NOMO-1 treated with DMSO at 0.1 percent for 48 hours (cell line): ENCODE data around the gene ATP4A.

ENCODE experiments used
- DNase-seq: peaks from one replicate; lab custom pipeline; 2025; ENCODE audit not compliant: unreplicated experiment; lab: John Stamatoyannopoulos, UW

ATP4A gene

DNA sequence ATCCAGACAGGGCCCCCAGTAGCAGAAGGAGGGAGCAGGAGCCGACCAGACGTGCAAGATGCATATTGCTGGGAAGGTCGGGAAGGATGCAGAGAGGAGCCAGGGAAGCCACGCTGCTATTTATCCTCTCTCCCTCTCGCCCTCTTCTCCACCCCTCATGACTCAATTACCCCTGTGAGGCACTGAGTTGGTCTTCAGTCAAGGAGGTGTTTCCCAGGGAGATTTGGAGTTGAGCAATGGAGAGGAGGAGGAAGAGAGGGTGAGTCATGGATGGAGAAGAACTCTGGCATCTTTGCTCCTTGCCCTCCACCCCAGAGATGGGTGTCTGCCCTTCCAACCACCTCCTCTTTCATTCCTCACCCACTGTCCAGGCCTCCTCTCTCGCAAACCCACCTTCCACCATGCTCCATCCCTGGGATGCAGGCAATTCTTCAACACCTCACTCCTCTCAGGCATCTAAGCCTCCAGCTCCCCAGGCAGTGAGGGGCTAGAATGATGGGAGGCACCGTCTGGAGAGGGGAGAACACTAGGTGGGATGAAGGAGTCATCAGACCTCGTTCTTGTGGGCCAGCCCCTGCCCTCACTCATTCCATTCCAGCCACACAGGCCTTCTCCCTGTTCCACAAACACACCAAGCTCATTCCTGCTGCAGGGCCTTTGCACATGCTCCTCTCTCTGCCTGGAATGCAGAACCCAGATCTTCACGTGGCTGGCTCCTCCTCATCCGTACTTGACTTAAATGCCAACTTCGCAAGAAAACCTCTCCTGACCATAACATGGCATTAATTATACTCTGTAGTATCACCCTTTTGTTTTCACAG lies 35.0 kb downstream of the ATP4A start, which contains the start of gene SBSN:
TSS of gene SBSN (minus strand) at position 94 of the 821 bp plus-strand sequence. CDS start at position 64, 30 bp downstream.
- no peak for DNase-seq

- DNase-seq = no peak
Observed at GRCh38 chr19:35525873-35526272, 37.6 kb downstream of the ATP4A start.

GRCh38 chr19:35524181-35524837 lies 39.1 kb downstream of the ATP4A start:
- DNase-seq = no peak

DNA sequence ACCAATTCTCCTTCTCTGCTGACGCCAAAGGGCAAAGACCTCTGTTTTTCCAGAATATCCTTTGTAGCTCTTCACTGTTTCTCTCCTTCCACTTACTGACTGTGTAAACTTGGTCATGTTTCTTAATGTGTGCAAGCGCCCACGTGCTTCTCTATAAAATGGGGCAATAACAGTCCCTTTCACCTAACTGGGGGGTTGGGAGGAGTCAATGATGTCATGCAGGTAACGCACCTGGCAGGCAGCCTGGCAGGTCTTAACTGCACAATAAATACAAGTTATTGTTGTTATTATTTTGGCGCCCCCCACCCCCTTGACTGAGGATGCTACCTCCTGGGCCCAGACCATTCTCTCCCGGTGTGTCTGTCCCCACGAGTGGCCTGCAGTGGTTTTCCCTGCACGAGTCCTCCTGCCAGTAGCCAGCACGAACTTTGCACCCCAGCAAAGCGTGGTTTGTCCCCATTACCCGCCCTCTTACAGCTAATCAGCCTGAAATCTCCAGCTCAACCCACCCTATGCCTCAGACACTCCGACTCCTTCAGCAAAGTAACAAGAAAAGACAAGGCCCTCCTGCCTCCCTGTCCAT lies 40.6 kb downstream of the ATP4A start:
- DNase-seq = no peak

GRCh38 chr19:35521124-35521743 lies 42.2 kb downstream of the ATP4A start:
- DNase-seq = no peak

DNA sequence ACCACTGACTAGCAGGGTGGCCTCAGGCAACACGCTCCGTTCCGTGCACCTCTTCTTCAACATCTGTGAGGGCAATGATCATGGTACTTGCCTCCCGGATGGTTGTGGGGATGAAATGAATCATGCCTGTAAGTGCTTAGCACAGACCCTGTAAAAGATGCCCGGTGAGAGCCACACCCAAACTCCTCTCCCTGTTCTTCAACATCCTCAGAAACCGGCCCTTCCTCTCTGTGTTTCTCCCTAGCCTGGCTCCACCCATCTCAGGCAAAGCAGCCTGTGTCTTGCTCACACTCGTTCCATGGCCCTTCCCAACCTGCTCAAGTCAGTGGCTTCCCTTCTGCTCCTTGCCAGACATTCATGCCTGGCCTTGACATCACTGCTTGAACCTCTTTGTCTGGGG lies 44.2 kb downstream of the ATP4A start:
- DNase-seq = no peak

- no peak for DNase-seq
Observed at GRCh38 chr19:35518313-35518712, 45.1 kb downstream of the ATP4A start.

GRCh38 chr19:35517342-35517741 lies 46.1 kb downstream of the ATP4A start:
- DNase-seq = no peak

- DNase-seq = no peak
Observed at GRCh38 chr19:35516310-35516709, 47.1 kb downstream of the ATP4A start.

DNA sequence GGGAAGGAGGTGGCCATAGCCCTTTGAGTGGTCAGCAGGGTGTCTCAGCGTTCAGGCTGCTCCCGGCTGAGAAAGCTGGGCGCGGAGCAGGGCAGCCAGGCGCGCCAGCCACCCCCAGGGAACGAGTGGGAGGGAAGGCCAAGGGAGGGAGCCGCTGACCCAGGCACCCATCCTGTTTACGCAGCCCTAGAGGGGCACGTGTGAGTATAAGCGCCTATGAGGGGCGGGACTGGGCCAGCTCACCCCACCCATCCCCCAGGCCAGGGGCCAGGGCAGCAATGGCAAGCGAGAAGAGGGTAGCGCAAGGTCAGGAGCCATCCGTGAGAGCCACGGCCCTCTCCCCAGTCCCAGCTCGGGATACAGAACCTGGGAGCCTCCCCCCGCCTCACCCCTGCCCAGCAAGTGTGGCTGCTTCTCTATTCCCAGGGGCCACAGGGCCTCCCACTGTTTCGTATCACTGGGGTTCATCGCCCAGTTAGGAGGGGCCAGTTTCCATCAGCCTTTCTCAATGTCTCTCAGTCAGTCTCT lies 49.1 kb downstream of the ATP4A start:
- no peak for DNase-seq

- DNase-seq = no peak
Observed at GRCh38 chr19:35513628-35514281, 49.7 kb downstream of the ATP4A start, which contains the start of gene DMKN. Gene DMKN, minus strand, starts transcription at chr19:35513649. Its CDS starts 174 bp downstream, at chr19:35513475.

GRCh38 chr19:35512831-35513627 lies 50.4 kb downstream of the ATP4A start:
- DNase-seq = no peak

GRCh38 chr19:35511337-35511736 lies 52.1 kb downstream of the ATP4A start:
- DNase-seq = no peak

DNA sequence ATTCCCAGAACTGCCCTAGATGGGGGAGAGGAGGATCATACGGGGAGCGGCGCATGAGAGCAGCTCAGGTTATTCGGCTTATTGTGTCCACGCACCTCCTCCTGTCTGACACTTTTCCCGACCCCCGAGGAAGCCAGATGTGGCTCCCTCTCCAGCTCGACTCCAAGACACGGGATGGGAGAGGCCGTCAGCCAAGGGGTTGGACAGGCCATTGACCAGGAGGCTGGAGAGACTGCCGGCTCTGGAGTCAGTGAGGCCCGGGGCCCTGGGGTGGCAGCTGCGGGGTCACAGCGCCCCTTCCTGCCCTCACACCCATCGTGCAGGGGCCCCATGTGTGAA lies 52.9 kb downstream of the ATP4A start:
- no peak for DNase-seq

DNA sequence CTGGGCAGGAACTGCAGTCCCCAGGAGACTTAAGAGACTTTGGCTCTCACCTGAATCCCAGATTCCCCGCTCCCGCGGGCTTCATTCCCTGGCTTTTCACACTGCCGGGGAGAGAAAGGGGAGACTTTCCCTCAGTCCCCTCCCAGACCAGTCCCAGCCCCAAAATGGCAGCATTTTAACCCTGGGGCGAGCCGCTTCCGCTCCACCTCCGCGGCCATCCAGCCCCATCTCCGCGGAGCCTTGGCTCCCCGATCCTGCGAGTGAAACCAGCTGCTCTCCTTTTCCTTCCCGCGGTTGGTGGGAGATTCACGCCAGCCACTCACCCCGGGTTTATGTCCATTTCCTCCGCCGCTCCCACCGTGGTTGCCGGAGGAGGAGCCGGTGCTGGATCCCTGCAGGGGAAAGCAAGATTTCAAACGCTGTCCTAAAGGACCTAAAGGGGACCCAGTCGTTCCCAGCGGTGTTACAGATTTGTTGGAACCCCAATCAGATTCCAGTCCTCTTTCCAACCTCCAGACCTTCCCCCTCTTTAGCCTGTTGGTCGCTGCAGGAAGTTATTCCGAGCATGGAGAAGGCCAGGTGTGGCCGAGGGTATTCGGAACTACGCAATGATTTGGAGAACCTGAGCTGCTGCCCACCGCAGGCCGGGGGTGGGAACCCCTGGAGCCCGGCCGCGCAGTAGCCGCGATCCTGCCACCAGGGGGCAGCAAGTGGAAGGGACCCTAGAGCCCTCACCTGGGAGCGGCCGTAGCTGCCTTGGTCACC lies 53.4 kb downstream of the ATP4A start:
- DNase-seq = no peak

- no peak for DNase-seq
Observed at GRCh38 chr19:35509018-35509652, 54.3 kb downstream of the ATP4A start.

DNA sequence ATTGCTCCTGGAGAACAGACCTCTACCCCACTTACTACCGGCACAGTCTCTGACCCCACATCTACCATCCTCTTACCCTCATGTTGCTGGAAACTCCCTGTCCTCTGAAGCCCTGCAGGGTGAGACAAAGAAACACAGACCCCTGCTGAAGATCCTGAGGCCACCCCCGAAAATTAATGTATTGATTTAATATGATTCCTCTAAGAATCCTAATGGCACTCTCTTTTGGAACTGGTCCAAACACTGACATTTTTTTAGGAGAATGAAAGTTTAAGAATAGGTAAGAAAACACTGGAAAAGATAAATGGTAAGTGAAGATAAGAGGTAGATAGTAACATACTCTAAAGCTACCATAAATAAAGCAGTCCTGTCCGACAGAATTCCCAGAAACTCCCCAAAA lies 55.3 kb downstream of the ATP4A start:
- no peak for DNase-seq

- DNase-seq = no peak
Observed at GRCh38 chr19:35507561-35507960, 55.9 kb downstream of the ATP4A start.

GRCh38 chr19:35506011-35506410 lies 57.4 kb downstream of the ATP4A start:
- DNase-seq = no peak
